ENCODE data around the gene SEMA7A.

- TF ChIP-seq POLR2AphosphoS5 (IDR thresholded peaks at IDR 0.05; ENCODE audit: low read depth, low read length) (no peak), TAF1 (IDR thresholded peaks at IDR 0.05; ENCODE audit: borderline replicate concordance, low read depth, low read length) (no peak), POLR2A (IDR thresholded peaks at IDR 0.05; ENCODE audit: low read depth, low read length) (no peak)
Measured at GRCh38 chr15:74422265-74422651, 11.5 kb downstream of the SEMA7A start.

Measured in GM12892 (cell line).